Peyer's patch (tissue), 4 donors: ENCODE data around the gene SLC16A9. TPM values are rescaled to one million over a fixed set of nuclear protein-coding genes. Genes with fewer than 3 reads are reported as not detected.

Experiments used
- DNase-seq, 3 donors: peaks; one replicate each; pipeline ENCODE4 v3.0.0-alpha.2; 2017 to 2019
- H3K27ac ChIP-seq, 4 donors: fragments of 200-600 bp; sonication (generic); one replicate each; pipeline ENCODE4 v1.5.1; 2016 to 2019
- H3K27me3 ChIP-seq, 2 donors: fragments of 200-600 bp; sonication (generic); one replicate each; pipeline ENCODE4 v1.5.1; 2019
- H3K36me3 ChIP-seq, 3 donors: fragments of 200-600 bp; sonication (generic); one replicate each; pipeline ENCODE4 v1.5.1; 2016 to 2019
- H3K4me1 ChIP-seq, 4 donors: fragments of 200-600 bp; sonication (generic); one replicate each; pipeline ENCODE4 v1.5.1; 2016 to 2019
- H3K4me3 ChIP-seq, 4 donors: fragments of 200-600 bp; sonication (generic); 1 replicate in 3 of 4; 2 replicates in 1 of 4; pipeline ENCODE4 v1.5.1; 2016 to 2019; ENCODE audit warnings: mild to moderate bottlenecking in 1 of 4
- H3K9me3 ChIP-seq, 4 donors: fragments of 200-600 bp; sonication (generic); one replicate each; pipeline ENCODE4 v1.5.1; 2016 to 2019; ENCODE audit warnings: mild to moderate bottlenecking in 1 of 4
- POLR2A ChIP-seq, 2 donors: fragments of 450-650 bp; IDR thresholded peaks; one replicate each; pipeline ENCODE4 v1.5.1; 2017; ENCODE audit warnings: antibody characterized with exemption in 2 of 2, mild to moderate bottlenecking in 2 of 2, moderate library complexity in 2 of 2
- total RNA-seq, 4 donors: library from RNA; depleted of rRNA; stranded (reverse); fragments of >200 nt; gene quantifications; one replicate each; pipeline ENCODE4 v1.1.0, GENCODE V29; 2016
- TF ChIP-seq, protein P1 (sequence below), 6 experiments: fragments of 450-650 bp in 4 of 6; fragments of 200-600 bp in 2 of 6; sonication (generic) in 1 of 6; IDR thresholded peaks; one replicate each; pipeline ENCODE4 v1.5.1; 2017 to 2019; ENCODE audit warnings: antibody characterized with exemption in 6 of 6, mild to moderate bottlenecking in 3 of 6, moderate library complexity in 1 of 6

The SLC16A9 gene
- total RNA-seq, 4 donors from 2014 or later, result 1.5 to 4.0 (median 2.3) TPM; not detected in 1

DNA sequence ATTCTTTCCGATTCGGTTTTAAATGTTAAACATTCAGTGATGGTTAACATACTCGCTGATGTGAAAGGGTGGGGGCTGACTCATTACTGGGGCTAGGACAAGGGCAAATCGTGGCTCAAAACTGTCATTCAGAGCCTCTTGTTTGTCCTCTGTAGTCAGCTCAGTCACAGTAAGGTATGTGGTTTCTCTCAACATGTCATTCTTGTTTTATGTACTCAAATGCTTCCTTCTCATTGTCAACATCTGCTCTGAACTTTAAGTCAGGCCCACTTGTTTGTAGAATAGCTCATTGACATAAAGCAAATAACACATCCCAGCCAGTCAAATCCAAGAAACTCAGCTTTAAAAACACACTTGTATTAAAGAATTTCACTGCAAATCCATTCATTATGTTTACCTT, 7.3 kb downstream of the SLC16A9 start:
- Histone ChIP-seq H3K27ac (no peak overlapping the region), H3K36me3 (no peaks in the 10 kb centered on the region), H3K4me1 (no peaks in the 10 kb centered on the region), H3K9me3 (no peaks in the 10 kb centered on the region), H3K27me3 (no peaks in the 10 kb centered on the region), H3K4me3 (no peak overlapping the region)
- TF ChIP-seq POLR2A (IDR thresholded peaks at IDR 0.05), result no peak
- TF ChIP-seq, protein P1, sequence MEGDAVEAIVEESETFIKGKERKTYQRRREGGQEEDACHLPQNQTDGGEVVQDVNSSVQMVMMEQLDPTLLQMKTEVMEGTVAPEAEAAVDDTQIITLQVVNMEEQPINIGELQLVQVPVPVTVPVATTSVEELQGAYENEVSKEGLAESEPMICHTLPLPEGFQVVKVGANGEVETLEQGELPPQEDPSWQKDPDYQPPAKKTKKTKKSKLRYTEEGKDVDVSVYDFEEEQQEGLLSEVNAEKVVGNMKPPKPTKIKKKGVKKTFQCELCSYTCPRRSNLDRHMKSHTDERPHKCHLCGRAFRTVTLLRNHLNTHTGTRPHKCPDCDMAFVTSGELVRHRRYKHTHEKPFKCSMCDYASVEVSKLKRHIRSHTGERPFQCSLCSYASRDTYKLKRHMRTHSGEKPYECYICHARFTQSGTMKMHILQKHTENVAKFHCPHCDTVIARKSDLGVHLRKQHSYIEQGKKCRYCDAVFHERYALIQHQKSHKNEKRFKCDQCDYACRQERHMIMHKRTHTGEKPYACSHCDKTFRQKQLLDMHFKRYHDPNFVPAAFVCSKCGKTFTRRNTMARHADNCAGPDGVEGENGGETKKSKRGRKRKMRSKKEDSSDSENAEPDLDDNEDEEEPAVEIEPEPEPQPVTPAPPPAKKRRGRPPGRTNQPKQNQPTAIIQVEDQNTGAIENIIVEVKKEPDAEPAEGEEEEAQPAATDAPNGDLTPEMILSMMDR (IDR thresholded peaks at IDR 0.05), result no peak
- DNase-seq, result no peak

DNA sequence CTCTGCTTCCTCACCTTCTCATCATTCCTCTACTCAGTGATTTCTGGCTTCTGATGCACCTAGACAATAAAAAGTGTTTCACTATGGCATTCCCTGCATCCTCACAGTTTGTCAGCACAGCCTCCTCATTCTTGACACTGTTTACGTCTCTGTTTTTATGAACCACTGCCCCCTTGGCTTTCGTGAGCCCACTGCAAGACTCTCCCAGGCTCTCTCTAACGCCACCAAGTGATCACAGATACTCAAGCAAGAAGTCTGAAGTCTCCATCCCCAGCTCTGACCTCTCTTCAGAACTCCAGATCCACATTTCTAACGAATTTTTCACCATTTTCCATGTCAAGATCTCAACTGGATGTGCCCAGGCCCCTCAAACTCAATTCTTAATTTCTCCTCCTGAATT, 8.9 kb downstream of the SLC16A9 start:
- Histone ChIP-seq H3K9me3 (no peaks in the 10 kb centered on the region), H3K27ac (no peak overlapping the region), H3K27me3 (no peaks in the 10 kb centered on the region), H3K36me3 (no peaks in the 10 kb centered on the region), H3K4me1 (no peaks in the 10 kb centered on the region), H3K4me3 (no peak overlapping the region)
- DNase-seq, result no peak
- no peak for TF ChIP-seq POLR2A (IDR thresholded peaks at IDR 0.05)
- TF ChIP-seq, protein P1 (IDR thresholded peaks at IDR 0.05), result no peak

DNA sequence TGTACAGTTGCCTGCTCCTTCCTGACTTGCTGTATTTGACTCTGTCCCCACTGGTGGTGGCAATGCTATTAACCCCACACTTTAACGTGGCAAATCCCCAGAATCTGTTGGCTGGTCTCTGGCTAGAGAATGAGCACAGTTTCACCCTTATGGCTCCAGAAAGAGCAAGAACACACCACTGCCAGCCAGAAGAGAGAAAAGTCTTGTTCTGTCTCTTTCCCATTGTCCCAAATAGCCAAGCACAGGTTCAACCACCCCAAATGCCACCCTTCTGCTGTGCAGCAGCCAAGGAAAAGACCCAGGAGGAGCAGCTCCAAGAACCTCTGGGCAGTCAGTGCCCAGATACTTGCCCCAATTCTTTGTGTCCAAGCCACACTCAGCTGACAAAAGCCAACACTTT, 11.3 kb downstream of the SLC16A9 start:
- no peak for DNase-seq
- TF ChIP-seq POLR2A (IDR thresholded peaks at IDR 0.05), result no peak
- TF ChIP-seq, protein P1 (IDR thresholded peaks at IDR 0.05), result no peak
- Histone ChIP-seq H3K4me3 (no peak overlapping the region), H3K4me1 (no peaks in the 10 kb centered on the region), H3K9me3 (no peaks in the 10 kb centered on the region), H3K27me3 (no peaks in the 10 kb centered on the region), H3K27ac (no peak overlapping the region), H3K36me3 (no peaks in the 10 kb centered on the region)

DNA sequence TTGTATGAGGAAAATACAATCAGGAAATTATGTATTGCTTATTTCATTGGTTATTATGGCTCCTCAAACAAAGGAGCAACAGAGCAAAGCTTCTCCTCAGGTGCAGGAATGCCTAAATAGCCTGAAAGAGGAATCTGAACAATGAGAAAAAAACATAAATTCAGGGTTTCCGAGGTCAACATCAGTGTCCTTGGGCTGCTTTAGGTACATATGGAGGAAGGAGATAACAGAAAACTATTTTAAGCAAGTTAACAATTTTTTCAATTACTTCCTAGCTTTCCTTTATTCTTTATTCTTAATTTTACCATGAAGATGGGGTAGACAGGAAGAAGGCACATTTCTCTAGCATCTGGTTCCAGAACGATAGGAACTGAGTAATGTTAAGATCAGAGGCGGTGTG, 14.0 kb downstream of the SLC16A9 start:
- Histone ChIP-seq H3K4me3 (no peak overlapping the region), H3K27me3 (no peaks in the 10 kb centered on the region), H3K9me3 (no peaks in the 10 kb centered on the region), H3K27ac (no peak overlapping the region), H3K4me1 (no peaks in the 10 kb centered on the region), H3K36me3 (no peaks in the 10 kb centered on the region)
- TF ChIP-seq, protein P1 (IDR thresholded peaks at IDR 0.05), result no peak
- no peak for TF ChIP-seq POLR2A (IDR thresholded peaks at IDR 0.05)
- no peak for DNase-seq

DNA sequence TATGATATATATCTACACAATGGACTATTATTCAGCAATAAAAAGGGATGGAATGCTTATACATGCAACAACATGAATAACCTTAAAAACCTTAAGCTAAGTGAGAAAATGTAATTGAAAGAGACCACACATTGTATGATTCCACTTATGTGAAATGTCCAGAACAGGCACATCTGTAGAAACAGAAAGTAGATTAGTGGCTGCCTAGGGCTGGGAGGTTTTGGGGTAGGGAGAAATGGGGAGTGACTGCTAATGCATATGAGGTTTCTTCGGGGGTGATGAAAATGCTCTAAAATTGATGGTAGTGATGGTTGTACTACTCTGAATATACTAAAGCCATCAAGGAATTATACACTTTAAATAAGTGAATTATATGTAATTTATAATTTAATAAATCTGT, 14.7 kb downstream of the SLC16A9 start:
- DNase-seq, result no peak
- Histone ChIP-seq H3K4me3 (no peak overlapping the region), H3K36me3 (no peaks in the 10 kb centered on the region), H3K27me3 (no peaks in the 10 kb centered on the region), H3K9me3 (no peaks in the 10 kb centered on the region), H3K27ac (no peak overlapping the region), H3K4me1 (no peaks in the 10 kb centered on the region)
- TF ChIP-seq, protein P1 (IDR thresholded peaks at IDR 0.05), result no peak
- TF ChIP-seq POLR2A (IDR thresholded peaks at IDR 0.05), result no peak

DNA sequence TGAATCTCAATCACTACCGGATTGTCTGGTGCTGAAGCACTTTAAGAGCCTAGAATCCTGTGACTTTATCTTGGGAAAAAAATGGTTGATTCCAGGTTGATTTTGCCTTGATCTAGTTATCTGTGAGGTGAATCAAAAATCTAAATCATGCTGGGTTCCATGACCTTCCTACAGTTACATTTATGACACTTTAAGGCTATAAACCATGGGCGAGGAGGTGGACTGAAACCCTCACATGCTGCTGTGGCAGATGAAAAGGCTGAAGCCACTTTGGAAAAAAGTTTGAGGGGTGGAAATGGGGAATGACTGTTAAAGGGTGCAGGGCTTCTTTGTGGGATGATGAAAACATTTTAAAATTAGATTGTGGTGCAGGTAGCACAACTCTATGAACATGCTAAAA, 17.5 kb downstream of the SLC16A9 start:
- Histone ChIP-seq H3K27ac (no peak overlapping the region), H3K4me3 (no peak overlapping the region), H3K36me3 (no peaks in the 10 kb centered on the region), H3K27me3 (no peaks in the 10 kb centered on the region), H3K4me1 (no peaks in the 10 kb centered on the region), H3K9me3 (no peaks in the 10 kb centered on the region)
- TF ChIP-seq, protein P1 (IDR thresholded peaks at IDR 0.05), result no peak
- no peak for TF ChIP-seq POLR2A (IDR thresholded peaks at IDR 0.05)
- DNase-seq, result no peak
